GM12878 (cell line): Measurements from ENCODE around the gene GUCA1A. TPM values are rescaled to one million over a fixed set of nuclear protein-coding genes. Genes with fewer than 3 reads are reported as not detected.

Source experiments
- ATAC-seq: fragments of 200-7000 bp; cut with Tn5 transposase; 3 replicates; pipeline ENCODE4 v1.9.1; 2020; ENCODE audit warnings: mild to moderate bottlenecking, moderate library complexity
- BruUV-seq: library from RNA; stranded (reverse); fragments of 400-500 nt; replicated peaks from 2 replicates; lab custom pipeline; 2021; lab: Mats Ljungman, UMichigan
- CTCF ChIA-PET: fragments of 300-600 bp; sonication (Branson Sonifier 250); formaldehyde crosslinking; extraction: SDS; loops from one replicate; lab custom pipeline; 2021; ENCODE audit warnings: inconsistent platforms; lab: Yijun Ruan, JAX
- POLR2A ChIA-PET: fragments of 350-600 bp; formaldehyde crosslinking; extraction: SDS; loops from one replicate; lab custom pipeline; 2021; ENCODE audit warnings: inconsistent platforms; lab: Charles Lee
- RAD21 ChIA-PET: fragments of 300-600 bp; sonication (Branson Sonifier 250); formaldehyde crosslinking; loops from one replicate; lab custom pipeline; 2023; ENCODE audit warnings: antibody characterized with exemption; ENCODE audit not compliant: unreplicated experiment; lab: Charles Lee
- SMC1A ChIA-PET: fragments of 300-600 bp; sonication (Branson Sonifier 250); formaldehyde crosslinking; loops from one replicate; lab custom pipeline; 2023; ENCODE audit not compliant: unreplicated experiment, uncharacterized antibody; lab: Charles Lee
- DNase-seq: peaks from one replicate; pipeline ENCODE4 v3.0.0-alpha.2; 2011; ENCODE audit warnings: low read depth, low spot score
- FAIRE-seq: peaks from 3 replicates; lab custom pipeline; 2011; peaks lifted over from hg19 to GRCh38; lab: Jason Lieb, UNC
- H2AFZ ChIP-seq: 2 replicates; pipeline ENCODE4 v1.6.0; 2011; ENCODE audit warnings: low read depth, low read length, control low read depth; ENCODE audit not compliant: control insufficient read depth
- H3K27ac ChIP-seq: 2 replicates; pipeline ENCODE4 v1.5.1; 2011; ENCODE audit warnings: control low read depth; ENCODE audit not compliant: control insufficient read depth, insufficient read depth
- H3K27me3 ChIP-seq, 2 experiments: replicated peaks in 1 of 2; 2 replicates each; pipeline versions ENCODE4 v1.6.0 to v1.6.1; 2011; ENCODE audit warnings: low read length in 1 of 2; ENCODE audit not compliant: control insufficient read depth in 2 of 2, insufficient read depth in 2 of 2
- H3K36me3 ChIP-seq, 2 experiments: 2 replicates each; pipeline ENCODE4 v1.5.1; 2011; ENCODE audit warnings: low read length in 1 of 2; ENCODE audit not compliant: control insufficient read depth in 2 of 2, insufficient read depth in 2 of 2
- H3K4me1 ChIP-seq: 2 replicates; pipeline ENCODE4 v1.6.1; 2011; ENCODE audit warnings: mild to moderate bottlenecking, low read length, moderate library complexity, mixed read lengths; ENCODE audit not compliant: control insufficient read depth, insufficient read depth
- H3K4me2 ChIP-seq: 2 replicates; pipeline ENCODE4 v1.6.0; 2011; ENCODE audit warnings: control low read depth; ENCODE audit not compliant: control insufficient read depth, insufficient read depth
- H3K4me3 ChIP-seq: fragments of 200-600 bp; sonication (generic); 2 replicates; pipeline ENCODE4 v1.5.1; 2016
- H3K79me2 ChIP-seq: 2 replicates; pipeline ENCODE4 v1.6.0; 2011; ENCODE audit warnings: low read length; ENCODE audit not compliant: control insufficient read depth, insufficient read depth
- H3K9ac ChIP-seq: 2 replicates; pipeline ENCODE4 v1.8.0; 2011; ENCODE audit warnings: low read length, control low read depth, mixed read lengths; ENCODE audit not compliant: control insufficient read depth, insufficient read depth
- H3K9me3 ChIP-seq: replicated peaks from 3 replicates; pipeline ENCODE4 v1.5.1; 2011; ENCODE audit warnings: mild to moderate bottlenecking, low read length; ENCODE audit not compliant: control insufficient read depth, insufficient read depth
- H4K20me1 ChIP-seq: 2 replicates; pipeline ENCODE4 v1.6.0; 2011; ENCODE audit not compliant: control insufficient read depth, insufficient read depth
- CHD1 ChIP-seq: IDR thresholded peaks from 2 replicates; pipeline ENCODE4 v1.6.1; 2012; ENCODE audit warnings: low read depth, low read length, improper control_type of control experiment
- CHD2 ChIP-seq: IDR thresholded peaks from 2 replicates; pipeline ENCODE4 v1.6.1; 2011; ENCODE audit warnings: low read depth, low read length, improper control_type of control experiment, borderline replicate concordance
- CREM ChIP-seq: IDR thresholded peaks from 2 replicates; pipeline ENCODE4 v1.6.1; 2014; ENCODE audit warnings: antibody characterized with exemption, low read depth
- GABPA ChIP-seq: IDR thresholded peaks from 2 replicates; pipeline ENCODE4 v1.6.1; 2014; ENCODE audit warnings: antibody characterized with exemption, low read depth, mild to moderate bottlenecking, inconsistent platforms
- HDAC6 ChIP-seq: fragments of 200-600 bp; sonication (generic); IDR thresholded peaks from one replicate; pipeline ENCODE4 v1.8.0; 2017; ENCODE audit warnings: antibody characterized with exemption; ENCODE audit not compliant: unreplicated experiment
- RFX5 ChIP-seq: IDR thresholded peaks from 2 replicates; pipeline ENCODE4 v1.6.1; 2011; ENCODE audit warnings: low read depth, low read length, improper control_type of control experiment
- SMAD1 ChIP-seq: fragments of 450-650 bp; IDR thresholded peaks from 2 replicates; pipeline ENCODE4 v1.6.1; 2018; ENCODE audit warnings: mild to moderate bottlenecking, low read depth; ENCODE audit not compliant: partially characterized antibody
- SMAD5 ChIP-seq: IDR thresholded peaks from 2 replicates; pipeline ENCODE4 v1.6.1; 2016; ENCODE audit warnings: antibody characterized with exemption, low read depth
- STAT3 ChIP-seq: IDR thresholded peaks from 2 replicates; pipeline ENCODE4 v1.6.1; 2011; ENCODE audit warnings: low read depth, low read length, improper control_type of control experiment
- TCF7 ChIP-seq: IDR thresholded peaks from 2 replicates; pipeline ENCODE4 v1.6.1; 2014; ENCODE audit warnings: antibody characterized with exemption, borderline replicate concordance
- ZBED1 ChIP-seq: IDR thresholded peaks from 2 replicates; pipeline ENCODE4 v1.6.1; 2016; ENCODE audit warnings: borderline replicate concordance
- ZNF24 ChIP-seq: fragments of 450-650 bp; IDR thresholded peaks from 2 replicates; pipeline ENCODE4 v1.6.1; 2017; ENCODE audit warnings: antibody characterized with exemption, mild to moderate bottlenecking
- WGBS: methylation state at CpG from one replicate; pipeline ENCODE4 v1.1.6; 2016; ENCODE audit warnings: low lambda C conversion rate; ENCODE audit not compliant: insufficient replicate concordance, insufficient coverage; ENCODE audit errors: missing lambda C conversion rate; 5-methylcytosine and 5-hydroxymethylcytosine counted together
- in situ Hi-C: fragments of 300-500 bp; cut with MboI; formaldehyde crosslinking; loops from 9 replicates; pipeline ENCODE4 v1.14.3; 2018; ENCODE audit warnings: mixed read lengths
- intact Hi-C: fragments of 100-400 bp; cut with micrococcal nuclease; formaldehyde crosslinking; loops from one replicate; pipeline ENCODE4 v1.14.2; 2022; ENCODE audit not compliant: unreplicated experiment
- polyA plus RNA-seq, 11 experiments: library from polyadenylated mRNA; depleted of rRNA in 4 of 11; unstranded in 6 of 11; stranded (reverse) in 5 of 11; fragments of >200 nt; fragmentation: Nextera tagmentation in 4 of 11; fragmentation: Illumina TruSeq in 1 of 11; extraction: Ambion mirVana in 4 of 11; extraction: Trizol in 1 of 11; gene quantifications; 1 replicate in 1 of 11; 2 replicates in 10 of 11; pipeline versions ENCODE4 v1.2.1 to v1.2.3, GENCODE V29; 2011 to 2016; ENCODE audit warnings: inconsistent platforms in 2 of 11, missing spikeins in 2 of 11, low read depth in 1 of 11
- total RNA-seq, 4 experiments: library from RNA; depleted of rRNA in 3 of 4; stranded (reverse); fragments of >200 nt in 3 of 4; fragmentation: Illumina TruSeq in 1 of 4; extraction: Trizol in 1 of 4; gene quantifications; 2 replicates each; pipeline versions ENCODE4 v1.2.1 to v1.2.3, GENCODE V29; 2013 to 2021
- TF ChIP-seq, protein P1 (sequence below): IDR thresholded peaks from 2 replicates; pipeline ENCODE4 v1.6.1; 2011; ENCODE audit warnings: borderline replicate concordance, low read depth, mild to moderate bottlenecking, moderate library complexity, mixed read lengths, low read length; ENCODE audit not compliant: insufficient read depth; ENCODE audit errors: extremely low read length
- TF ChIP-seq, protein P2 (sequence below): fragments of 450-650 bp; IDR thresholded peaks from 2 replicates; pipeline ENCODE4 v1.6.1; 2017; ENCODE audit warnings: borderline replicate concordance
- TF ChIP-seq, protein P3 (sequence below): IDR thresholded peaks from 2 replicates; pipeline ENCODE4 v1.6.1; 2012; ENCODE audit warnings: low read length, inconsistent platforms
- TF ChIP-seq, protein P4 (sequence below): IDR thresholded peaks from 2 replicates; pipeline ENCODE4 v1.6.1; 2012; ENCODE audit warnings: mild to moderate bottlenecking, low read depth, low read length

GUCA1A gene
- total and polyA plus RNA-seq, 10 of the 15 experiments (the other 5 are each of a cell fraction or from before 2014, with no cell fraction given): not detected

DNA sequence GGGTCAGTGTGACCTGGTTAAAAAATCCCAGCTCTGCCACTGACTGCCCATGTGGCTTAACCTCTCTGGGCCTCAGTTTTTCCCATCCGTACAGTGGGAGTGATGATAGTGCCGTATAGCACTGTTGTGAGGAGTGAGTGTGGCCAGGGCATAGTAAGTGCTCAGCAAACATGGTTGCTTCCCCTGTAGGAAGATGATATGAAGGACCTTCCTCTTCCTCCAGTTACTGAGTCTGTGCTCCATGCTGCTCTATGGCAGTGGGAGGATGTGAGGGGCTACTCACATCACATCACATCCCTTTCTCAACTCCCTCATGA, 43.8 kb upstream of the GUCA1A start:
- Histone ChIP-seq H2AFZ (no peak overlapping the region), H3K4me3 (no peak overlapping the region), H3K9ac (no peak overlapping the region), H3K4me2 (no peak overlapping the region), H3K4me1 (no peaks in the 10 kb centered on the region), H3K27ac (no peak overlapping the region), H3K9me3 (no peaks in the 10 kb centered on the region), H4K20me1 (no peaks in the 10 kb centered on the region), H3K36me3 (no peaks in the 10 kb centered on the region), H3K79me2 (no peaks in the 10 kb centered on the region), H3K27me3 (no peaks in the 10 kb centered on the region; a peak in 2 of 4 replicates)
- intact Hi-C loops (no loop called here), in situ Hi-C loops (no loop called here)
- 89% methylated on average over 2 of the region's 2 CpGs for WGBS
- no TSS peak for BruUV-seq
- DNase-seq (no peak), FAIRE-seq (no peak), ATAC-seq (no peak)
- CTCF ChIA-PET: no interaction called here
- POLR2A ChIA-PET: no interaction called here
- RAD21 ChIA-PET: no interaction called here
- SMC1A ChIA-PET: no interaction called here
- TF ChIP-seq CHD2: no peak
- TF ChIP-seq, protein P1, sequence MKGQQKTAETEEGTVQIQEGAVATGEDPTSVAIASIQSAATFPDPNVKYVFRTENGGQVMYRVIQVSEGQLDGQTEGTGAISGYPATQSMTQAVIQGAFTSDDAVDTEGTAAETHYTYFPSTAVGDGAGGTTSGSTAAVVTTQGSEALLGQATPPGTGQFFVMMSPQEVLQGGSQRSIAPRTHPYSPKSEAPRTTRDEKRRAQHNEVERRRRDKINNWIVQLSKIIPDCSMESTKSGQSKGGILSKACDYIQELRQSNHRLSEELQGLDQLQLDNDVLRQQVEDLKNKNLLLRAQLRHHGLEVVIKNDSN: no peak
- TF ChIP-seq SMAD5: no peak
- TF ChIP-seq TCF7: no peak
- TF ChIP-seq, protein P2, sequence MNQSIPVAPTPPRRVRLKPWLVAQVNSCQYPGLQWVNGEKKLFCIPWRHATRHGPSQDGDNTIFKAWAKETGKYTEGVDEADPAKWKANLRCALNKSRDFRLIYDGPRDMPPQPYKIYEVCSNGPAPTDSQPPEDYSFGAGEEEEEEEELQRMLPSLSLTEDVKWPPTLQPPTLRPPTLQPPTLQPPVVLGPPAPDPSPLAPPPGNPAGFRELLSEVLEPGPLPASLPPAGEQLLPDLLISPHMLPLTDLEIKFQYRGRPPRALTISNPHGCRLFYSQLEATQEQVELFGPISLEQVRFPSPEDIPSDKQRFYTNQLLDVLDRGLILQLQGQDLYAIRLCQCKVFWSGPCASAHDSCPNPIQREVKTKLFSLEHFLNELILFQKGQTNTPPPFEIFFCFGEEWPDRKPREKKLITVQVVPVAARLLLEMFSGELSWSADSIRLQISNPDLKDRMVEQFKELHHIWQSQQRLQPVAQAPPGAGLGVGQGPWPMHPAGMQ: no peak
- TF ChIP-seq CHD1: no peak
- no peak for TF ChIP-seq ZBED1
- TF ChIP-seq HDAC6: no peak
- TF ChIP-seq, protein P3, sequence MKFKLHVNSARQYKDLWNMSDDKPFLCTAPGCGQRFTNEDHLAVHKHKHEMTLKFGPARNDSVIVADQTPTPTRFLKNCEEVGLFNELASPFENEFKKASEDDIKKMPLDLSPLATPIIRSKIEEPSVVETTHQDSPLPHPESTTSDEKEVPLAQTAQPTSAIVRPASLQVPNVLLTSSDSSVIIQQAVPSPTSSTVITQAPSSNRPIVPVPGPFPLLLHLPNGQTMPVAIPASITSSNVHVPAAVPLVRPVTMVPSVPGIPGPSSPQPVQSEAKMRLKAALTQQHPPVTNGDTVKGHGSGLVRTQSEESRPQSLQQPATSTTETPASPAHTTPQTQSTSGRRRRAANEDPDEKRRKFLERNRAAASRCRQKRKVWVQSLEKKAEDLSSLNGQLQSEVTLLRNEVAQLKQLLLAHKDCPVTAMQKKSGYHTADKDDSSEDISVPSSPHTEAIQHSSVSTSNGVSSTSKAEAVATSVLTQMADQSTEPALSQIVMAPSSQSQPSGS: no peak
- TF ChIP-seq GABPA: no peak
- TF ChIP-seq STAT3: no peak
- no peak for TF ChIP-seq ZNF24
- no peak for TF ChIP-seq RFX5
- no peak for TF ChIP-seq SMAD1
- TF ChIP-seq, protein P4, sequence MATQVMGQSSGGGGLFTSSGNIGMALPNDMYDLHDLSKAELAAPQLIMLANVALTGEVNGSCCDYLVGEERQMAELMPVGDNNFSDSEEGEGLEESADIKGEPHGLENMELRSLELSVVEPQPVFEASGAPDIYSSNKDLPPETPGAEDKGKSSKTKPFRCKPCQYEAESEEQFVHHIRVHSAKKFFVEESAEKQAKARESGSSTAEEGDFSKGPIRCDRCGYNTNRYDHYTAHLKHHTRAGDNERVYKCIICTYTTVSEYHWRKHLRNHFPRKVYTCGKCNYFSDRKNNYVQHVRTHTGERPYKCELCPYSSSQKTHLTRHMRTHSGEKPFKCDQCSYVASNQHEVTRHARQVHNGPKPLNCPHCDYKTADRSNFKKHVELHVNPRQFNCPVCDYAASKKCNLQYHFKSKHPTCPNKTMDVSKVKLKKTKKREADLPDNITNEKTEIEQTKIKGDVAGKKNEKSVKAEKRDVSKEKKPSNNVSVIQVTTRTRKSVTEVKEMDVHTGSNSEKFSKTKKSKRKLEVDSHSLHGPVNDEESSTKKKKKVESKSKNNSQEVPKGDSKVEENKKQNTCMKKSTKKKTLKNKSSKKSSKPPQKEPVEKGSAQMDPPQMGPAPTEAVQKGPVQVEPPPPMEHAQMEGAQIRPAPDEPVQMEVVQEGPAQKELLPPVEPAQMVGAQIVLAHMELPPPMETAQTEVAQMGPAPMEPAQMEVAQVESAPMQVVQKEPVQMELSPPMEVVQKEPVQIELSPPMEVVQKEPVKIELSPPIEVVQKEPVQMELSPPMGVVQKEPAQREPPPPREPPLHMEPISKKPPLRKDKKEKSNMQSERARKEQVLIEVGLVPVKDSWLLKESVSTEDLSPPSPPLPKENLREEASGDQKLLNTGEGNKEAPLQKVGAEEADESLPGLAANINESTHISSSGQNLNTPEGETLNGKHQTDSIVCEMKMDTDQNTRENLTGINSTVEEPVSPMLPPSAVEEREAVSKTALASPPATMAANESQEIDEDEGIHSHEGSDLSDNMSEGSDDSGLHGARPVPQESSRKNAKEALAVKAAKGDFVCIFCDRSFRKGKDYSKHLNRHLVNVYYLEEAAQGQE: no peak
- TF ChIP-seq CREM: no peak
